Measurements from ENCODE around the gene RITA1. TPM values are rescaled to one million over a fixed set of nuclear protein-coding genes. Genes with fewer than 3 reads are reported as not detected.

The RITA1 gene
- polyA plus RNA-seq, 2 donors = 6.8 to 14.6 TPM

GRCh38 chr12:113240395-113240794, 54.9 kb downstream of the RITA1 start:
- H3K36me3 ChIP-seq (ENCODE audit: control insufficient read depth in 2 of 2, insufficient read depth in 2 of 2, low read length in 1 of 2) = peaks cover 0 to 2% of the 10 kb centered on the region in 2 donors
- H3K4me1 ChIP-seq (ENCODE audit: control insufficient read depth in 2 of 2, insufficient read depth in 2 of 2, low read length in 1 of 2) = peaks cover 18 to 30% of the 10 kb centered on the region in 2 donors
- peak overlapping the region; percentile 95 to 96 for H3K27ac ChIP-seq (ENCODE audit: low read depth in 2 of 2, low read length in 1 of 2)
- H3K27me3 ChIP-seq (ENCODE audit: control insufficient read depth in 1 of 2, insufficient read depth in 2 of 2, low read length in 2 of 2) = no peaks in the 10 kb centered on the region
- WGBS, 2 donors = 85 to 95% methylated on average over 3 of the region's 3 CpGs
- H3K9me3 ChIP-seq (ENCODE audit: control insufficient read depth in 2 of 2, insufficient read depth in 1 of 2, low read depth in 1 of 2, low read length in 1 of 2) = no peaks in the 10 kb centered on the region
- H3K4me3 ChIP-seq (ENCODE audit: low read depth in 1 of 2, low read length in 2 of 2) = no peak overlapping the region

DNA sequence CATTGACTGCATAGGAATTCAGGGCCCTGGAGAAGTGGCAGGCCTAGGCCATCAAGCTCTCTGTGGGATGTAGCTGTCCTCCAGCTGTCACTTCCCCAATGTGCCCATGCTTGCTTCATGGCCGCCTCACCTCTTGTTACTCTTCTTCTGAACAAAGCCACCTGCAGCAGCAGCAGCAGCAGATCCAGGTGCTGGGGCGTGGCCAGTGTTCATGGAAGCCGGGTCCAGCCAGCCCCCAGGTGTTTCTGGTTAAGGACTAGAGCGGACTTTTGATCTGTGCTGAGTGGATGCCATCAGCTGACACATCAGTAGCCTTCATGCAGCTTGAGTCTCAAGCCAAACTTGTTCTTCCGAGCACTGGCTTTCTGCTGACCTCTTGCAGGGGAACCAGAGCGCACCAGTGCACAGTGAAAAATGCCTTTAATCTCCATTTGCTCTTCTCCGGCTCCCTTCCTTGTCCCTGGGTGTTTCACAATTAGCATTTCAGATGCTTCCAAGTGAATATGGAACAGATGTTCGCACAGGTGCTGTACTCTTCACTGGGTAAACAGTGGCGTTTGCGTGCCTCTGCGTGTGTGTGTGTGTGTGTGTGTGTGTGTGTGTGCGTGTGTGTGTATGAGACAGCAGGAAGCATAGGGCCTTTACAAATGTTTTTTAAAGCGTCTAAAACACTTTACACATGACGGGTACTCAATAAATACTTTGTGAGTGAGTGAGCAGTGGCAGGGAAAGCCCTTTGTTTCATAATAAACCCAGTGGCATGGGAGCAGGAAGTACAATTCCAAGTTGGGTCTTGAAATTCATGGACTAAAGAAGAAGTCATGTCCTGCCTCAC, 55.9 kb downstream of the RITA1 start:
- Histone ChIP-seq H3K4me1 (ENCODE audit: control insufficient read depth in 2 of 2, insufficient read depth in 2 of 2, low read length in 1 of 2) (peaks cover 18 to 35% of the 10 kb centered on the region in 2 donors), H3K9me3 (ENCODE audit: control insufficient read depth in 2 of 2, insufficient read depth in 1 of 2, low read depth in 1 of 2, low read length in 1 of 2) (no peaks in the 10 kb centered on the region), H3K4me3 (ENCODE audit: low read depth in 1 of 2, low read length in 2 of 2) (no peak overlapping the region), H3K27me3 (ENCODE audit: control insufficient read depth in 1 of 2, insufficient read depth in 2 of 2, low read length in 2 of 2) (no peaks in the 10 kb centered on the region), H3K36me3 (ENCODE audit: control insufficient read depth in 2 of 2, insufficient read depth in 2 of 2, low read length in 1 of 2) (no peaks in the 10 kb centered on the region), H3K27ac (ENCODE audit: low read depth in 2 of 2, low read length in 1 of 2) (peak overlapping the region; percentile 95 to 96)
- 48 to 50% methylated on average over 14 of the region's 14 CpGs for WGBS, 2 donors

Other genes starting within 250 kb of the RITA1 start
- 10 to 100 TPM; 13.2 to 15.2 TPM for gene OAS3, start 247.2 kb upstream of the RITA1 start, polyA plus RNA-seq
- 10 to 100 TPM in 1 of 2 donors, 1 to 10 TPM in 1; 6.6 to 10.8 TPM for gene OAS2, start 207.2 kb upstream of the RITA1 start, polyA plus RNA-seq
- under 1 TPM; 0.49 to 0.59 TPM for gene DTX1, start 129.0 kb upstream of the RITA1 start, polyA plus RNA-seq
- 10 to 100 TPM; 43.4 to 52.7 TPM for gene RASAL1, start 50.0 kb upstream of the RITA1 start, polyA plus RNA-seq
- gene CFAP73, start 36.0 kb upstream of the RITA1 start, polyA plus RNA-seq = under 1 TPM; 0.35 to 0.73 TPM
- 10 to 100 TPM; 34.3 to 49.1 TPM for gene DDX54, start 243 bp upstream of the RITA1 start, polyA plus RNA-seq
- gene TPCN1, start 35.7 kb downstream of the RITA1 start, polyA plus RNA-seq = 10 to 100 TPM; 30.9 to 57.6 TPM
- 10 to 100 TPM; 17.2 to 19.3 TPM for gene SLC8B1, start 149.4 kb downstream of the RITA1 start, polyA plus RNA-seq
- gene PLBD2, start 172.9 kb downstream of the RITA1 start, polyA plus RNA-seq = 1 to 10 TPM; 6.5 to 7.2 TPM
- under 1 TPM in 1 of 2 donors, not detected in 1; 0.09 TPM for gene SDS, start 218.2 kb downstream of the RITA1 start, polyA plus RNA-seq
- gene SDSL, start 236.7 kb downstream of the RITA1 start, polyA plus RNA-seq = 1 to 10 TPM in 1 of 2 donors, under 1 TPM in 1; 0.65 to 1.3 TPM

Measured in esophagus (tissue), 2 donors.